Heart left ventricle (tissue), 13 donors: Measurements from ENCODE around the gene PRSS23.

Experiments
- POLR2A ChIP-seq, 2 donors: fragments of 450-650 bp; IDR thresholded peaks; one replicate each; pipeline ENCODE4 v1.6.1; 2017; ENCODE audit warnings: antibody characterized with exemption in 2 of 2, mild to moderate bottlenecking in 2 of 2, moderate library complexity in 2 of 2
- TF ChIP-seq, protein P1 (sequence below), 12 donors: fragments of 200-600 bp; sonication (generic) in 4 of 12; IDR thresholded peaks; one replicate each; pipeline versions ENCODE4 v1.5.0 to v1.8.0; 2018 to 2022; ENCODE audit warnings: antibody characterized with exemption in 12 of 12, mild to moderate bottlenecking in 5 of 12
- donor health status: ischemic (EF 13 %, LVEDD 7.1; RV severe dilation, severe dysfunction).
- donor health status: DM: no; HTN: yes; CAD: no.
- donor health status: DM: no; HTN: no; CAD: no.
- donor health status: ischemic (EF 25% LVEDD 6.9; RV normal size, moderate dysfunction).
- donor health status: ischemic (EF 25% LVEDD 5.7; RV mildly dilated, moderate dysfunction).
- donor health status: ischemic (EF 35%, LVEDD 5.7; RV mildly dilated, moderate dysfunction).
- donor health status: nonischemic (EF 11% LVEDD 7.7; RV severe dilation, severe dysfunction).
- donor health status: DM: yes; HTN: yes; CAD: no.
- donor health status: PGD.
- donor health status: ischemic (EF 29% LVEDD 5.4; RV normal size, mild dysfunction).
- donor health status: nonischemic (EF 23%, LVEDD 6.1; RV moderate dilation, normal function).

GRCh38 chr11:86806903-86807302, 6.6 kb downstream of the PRSS23 start:
- TF ChIP-seq, protein P1, sequence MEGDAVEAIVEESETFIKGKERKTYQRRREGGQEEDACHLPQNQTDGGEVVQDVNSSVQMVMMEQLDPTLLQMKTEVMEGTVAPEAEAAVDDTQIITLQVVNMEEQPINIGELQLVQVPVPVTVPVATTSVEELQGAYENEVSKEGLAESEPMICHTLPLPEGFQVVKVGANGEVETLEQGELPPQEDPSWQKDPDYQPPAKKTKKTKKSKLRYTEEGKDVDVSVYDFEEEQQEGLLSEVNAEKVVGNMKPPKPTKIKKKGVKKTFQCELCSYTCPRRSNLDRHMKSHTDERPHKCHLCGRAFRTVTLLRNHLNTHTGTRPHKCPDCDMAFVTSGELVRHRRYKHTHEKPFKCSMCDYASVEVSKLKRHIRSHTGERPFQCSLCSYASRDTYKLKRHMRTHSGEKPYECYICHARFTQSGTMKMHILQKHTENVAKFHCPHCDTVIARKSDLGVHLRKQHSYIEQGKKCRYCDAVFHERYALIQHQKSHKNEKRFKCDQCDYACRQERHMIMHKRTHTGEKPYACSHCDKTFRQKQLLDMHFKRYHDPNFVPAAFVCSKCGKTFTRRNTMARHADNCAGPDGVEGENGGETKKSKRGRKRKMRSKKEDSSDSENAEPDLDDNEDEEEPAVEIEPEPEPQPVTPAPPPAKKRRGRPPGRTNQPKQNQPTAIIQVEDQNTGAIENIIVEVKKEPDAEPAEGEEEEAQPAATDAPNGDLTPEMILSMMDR (IDR thresholded peaks at IDR 0.05), result no peak
- TF ChIP-seq POLR2A (IDR thresholded peaks at IDR 0.05), result no peak
